LNCAP (cell line): ENCODE measurements around the gene UBE2J1.

Experiments used
- CTCF ChIP-seq: fragments of 450-650 bp; IDR thresholded peaks from 2 replicates; pipeline ENCODE4 v1.5.1; 2017; ENCODE audit warnings: mild to moderate bottlenecking

UBE2J1 gene

GRCh38 chr6:89315249-89315885, 37.2 kb downstream of the UBE2J1 start, which contains the start of gene GABRR2:
Gene GABRR2, minus strand, starts transcription at chr6:89315299. Its CDS starts 134 bp downstream, at chr6:89315165.
- no peak for TF ChIP-seq CTCF

GRCh38 chr6:89314692-89315091, 37.8 kb downstream of the UBE2J1 start:
- no peak for TF ChIP-seq CTCF

- no peak for TF ChIP-seq CTCF
Measured at GRCh38 chr6:89313006-89313405, 39.5 kb downstream of the UBE2J1 start.

- no peak; the same call in 1 of the 2 replicates for TF ChIP-seq CTCF
Measured at GRCh38 chr6:89311853-89312531, 40.5 kb downstream of the UBE2J1 start.

GRCh38 chr6:89311530-89311852, 41.0 kb downstream of the UBE2J1 start:
- no peak for TF ChIP-seq CTCF

DNA sequence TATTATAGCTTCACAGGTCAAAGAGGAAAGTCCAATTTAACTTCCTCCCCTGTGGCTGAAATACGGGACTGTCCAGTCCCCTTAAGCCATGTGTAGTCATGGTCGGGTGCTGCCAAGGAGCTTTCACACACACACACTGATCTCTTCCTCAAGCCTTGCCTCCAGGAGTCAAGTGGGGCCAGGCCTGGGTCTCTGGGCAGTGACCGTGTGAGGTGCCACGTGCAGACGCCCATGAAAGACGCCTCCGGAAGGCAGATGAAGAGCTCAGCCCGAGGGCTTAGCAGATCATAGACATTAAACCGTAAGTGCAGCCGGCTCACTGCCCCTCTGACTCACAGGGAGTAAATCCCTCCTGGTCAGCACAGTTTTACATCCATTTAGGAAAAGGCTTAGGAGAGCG, 41.6 kb downstream of the UBE2J1 start:
- TF ChIP-seq CTCF = no peak

- TF ChIP-seq CTCF = no peak
Measured at GRCh38 chr6:89308525-89309395, 43.8 kb downstream of the UBE2J1 start.
